PC-3 (cell line): ENCODE data around the gene GYPC.
"Not testable (repeated sequence)": the region's sequence is repeated elsewhere in the genome, so short reads cannot be mapped to it uniquely, and the experiment has no call there.

Source experiments
- CTCF ChIP-seq: fragments of 300-600 bp; sonication (generic); conservative IDR thresholded peaks from 2 replicates; pipeline ENCODE4 v1.5.1; 2017; ENCODE audit warnings: antibody characterized with exemption, low read depth, mild to moderate bottlenecking, low read length
- EZH2 ChIP-seq: fragments of 300-600 bp; sonication (generic); IDR thresholded peaks from one replicate; pipeline ENCODE4 v1.6.1; 2017; ENCODE audit warnings: antibody characterized with exemption, mild to moderate bottlenecking, low read length; ENCODE audit not compliant: unreplicated experiment
- EZH2phosphoT487 ChIP-seq: fragments of 300-600 bp; sonication (generic); IDR thresholded peaks from 2 replicates; pipeline ENCODE4 v1.6.1; 2018; ENCODE audit warnings: mild to moderate bottlenecking, antibody characterized with exemption, low read length, borderline replicate concordance

- not testable (repeated sequence) for TF ChIP-seq CTCF, EZH2, EZH2phosphoT487
These were observed 32.6 kb downstream of the GYPC start for GRCh38 chr2:126688594-126688993.
